Epithelial cell of alveolus of lung (primary cell): ENCODE measurements around the gene RLN3. TPM values are rescaled to one million over a fixed set of nuclear protein-coding genes. Genes with fewer than 3 reads are reported as not detected.

Experiments used
- total RNA-seq: library from RNA; depleted of rRNA; stranded (reverse); fragments of >200 nt; gene quantifications from 2 replicates; pipeline ENCODE4 v1.2.1, GENCODE V29; 2015

The RLN3 gene, protein sequence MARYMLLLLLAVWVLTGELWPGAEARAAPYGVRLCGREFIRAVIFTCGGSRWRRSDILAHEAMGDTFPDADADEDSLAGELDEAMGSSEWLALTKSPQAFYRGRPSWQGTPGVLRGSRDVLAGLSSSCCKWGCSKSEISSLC
- total RNA-seq, result not detected in 2 replicates

GRCh38 chr19:14027856-14028450, at the start of gene RLN3:
RLN3 (plus strand) TSS chr19:14028148; CDS start chr19:14028205, 57 bp downstream.

GRCh38 chr19:14006085-14006765, 21.7 kb upstream of the RLN3 start, which contains the start of gene RFX1:
RFX1 (minus strand) TSS chr19:14006320; CDS start chr19:13993843, 12,477 bp downstream.

DNA sequence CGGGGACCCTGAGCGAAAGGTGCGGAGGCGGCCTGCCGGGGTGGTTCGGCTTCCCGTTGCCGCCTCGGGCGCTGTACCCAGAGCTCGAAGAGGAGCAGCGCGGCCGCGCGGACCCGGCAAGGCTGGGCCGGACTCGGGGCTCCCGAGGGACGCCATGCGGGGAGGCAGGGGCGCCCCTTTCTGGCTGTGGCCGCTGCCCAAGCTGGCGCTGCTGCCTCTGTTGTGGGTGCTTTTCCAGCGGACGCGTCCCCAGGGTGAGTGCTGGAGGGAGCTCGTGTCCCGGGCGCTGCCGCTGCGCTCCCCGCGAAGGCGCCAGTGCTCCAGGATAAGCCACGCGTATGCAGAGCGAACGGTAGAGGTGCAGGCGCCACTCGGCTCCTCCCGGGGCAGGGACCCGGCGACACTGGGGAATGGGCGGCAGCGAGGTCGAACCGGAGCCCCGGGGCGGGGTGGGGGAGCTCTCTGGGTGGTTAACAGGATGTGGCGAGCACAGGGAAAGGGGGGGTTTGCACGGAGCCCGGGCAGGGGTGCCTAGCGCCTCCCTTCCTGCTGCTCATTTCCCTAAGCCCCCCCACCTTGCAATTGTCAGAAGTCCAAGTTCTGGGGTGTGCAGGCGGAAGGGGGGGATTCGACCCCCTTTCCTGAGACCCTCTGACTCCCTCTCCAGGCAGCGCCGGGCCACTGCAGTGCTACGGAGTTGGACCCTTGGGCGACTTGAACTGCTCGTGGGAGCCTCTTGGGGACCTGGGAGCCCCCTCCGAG, 4.0 kb downstream of the RLN3 start, which contains the start of gene IL27RA:
TSS of gene IL27RA (plus strand) at position 44 of the 762 bp plus-strand sequence. CDS start at position 155, 111 bp downstream.

GRCh38 chr19:14061751-14062557, 34.0 kb downstream of the RLN3 start, which contains the start of gene PALM3:
PALM3 (minus strand) TSS chr19:14062076; CDS start chr19:14061980, 96 bp downstream.

GRCh38 chr19:14072535-14073260, 44.8 kb downstream of the RLN3 start, which contains the start of gene MISP3:
MISP3 (plus strand) TSS chr19:14072786; CDS start chr19:14073310, 524 bp downstream.

Other genes starting within 250 kb of the RLN3 start
- 12.8 and 18.3 TPM in 2 replicates for gene ZSWIM4, start 232.7 kb upstream of the RLN3 start, total RNA-seq
- not detected in 2 replicates for gene NANOS3, start 151.0 kb upstream of the RLN3 start, total RNA-seq
- 0.26 TPM in 1 of 2 replicates, not detected in the other for gene BRME1, start 122.0 kb upstream of the RLN3 start, total RNA-seq
- gene CC2D1A, start 121.9 kb upstream of the RLN3 start, total RNA-seq, result 15.9 and 26.7 TPM in 2 replicates
- gene PODNL1, start 89.7 kb upstream of the RLN3 start, total RNA-seq, result 1.7 and 38.1 TPM in 2 replicates
- gene DCAF15, start 75.6 kb upstream of the RLN3 start, total RNA-seq, result 13.9 and 25.1 TPM in 2 replicates
- gene RFX1, start 21.8 kb upstream of the RLN3 start, total RNA-seq, result 5.2 and 6.9 TPM in 2 replicates
- gene IL27RA, start 3.6 kb downstream of the RLN3 start, total RNA-seq, result 2.9 and 11.6 TPM in 2 replicates
- gene PALM3, start 33.9 kb downstream of the RLN3 start, total RNA-seq, result 0.39 TPM in 1 of 2 replicates, not detected in the other
- gene MISP3, start 44.6 kb downstream of the RLN3 start, total RNA-seq, result 1.2 and 1.8 TPM in 2 replicates
- not detected in 2 replicates for gene C19orf67, start 57.6 kb downstream of the RLN3 start, total RNA-seq
- 36.0 and 48.6 TPM in 2 replicates for gene SAMD1, start 62.6 kb downstream of the RLN3 start, total RNA-seq
- gene PRKACA, start 89.6 kb downstream of the RLN3 start, total RNA-seq, result 67.5 and 75.4 TPM in 2 replicates
- 14.6 and 26.4 TPM in 2 replicates for gene ASF1B, start 108.4 kb downstream of the RLN3 start, total RNA-seq
- gene ADGRL1, start 178.0 kb downstream of the RLN3 start, total RNA-seq, result 5.6 and 28.9 TPM in 2 replicates